GM18517 (cell line): ENCODE results near the gene RAB40AL.
A peak's percentile ranks its signal among the peaks of the same experiment; 100 is the strongest.
"Not testable (repeated sequence)": the region's sequence is repeated elsewhere in the genome, so short reads cannot be mapped to it uniquely, and the experiment has no call there.

Source experiments
- ATAC-seq: cut with Tn5 transposase; IDR thresholded peaks from one replicate; pipeline ENCODE4 v1.9.1; 2021; ENCODE audit warnings: mild to moderate bottlenecking, moderate library complexity; ENCODE audit not compliant: unreplicated experiment

RAB40AL gene

DNA sequence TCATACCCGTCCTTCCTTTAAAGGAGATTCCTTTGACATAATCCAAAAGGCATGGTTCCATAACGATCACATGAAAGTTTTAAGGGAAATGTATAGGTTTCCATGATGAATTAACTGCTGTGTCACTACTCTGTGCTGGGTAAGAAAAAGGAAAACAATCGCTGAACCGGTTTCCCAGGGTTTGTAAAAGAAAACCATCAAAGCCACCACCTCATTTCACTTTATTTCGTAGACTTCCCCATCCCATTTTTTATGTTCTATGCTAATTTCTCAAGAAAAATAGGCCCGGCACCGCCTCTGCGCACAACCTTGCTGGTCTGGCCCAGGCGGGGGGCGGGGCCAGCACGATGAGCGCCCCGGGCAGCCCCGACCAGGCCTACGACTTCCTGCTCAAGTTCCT lies at the start of gene RAB40AL:
TSS of gene RAB40AL (plus strand) at position 301 of the 400 bp plus-strand sequence. CDS start at position 348, 47 bp downstream.
- ATAC-seq, result not testable (repeated sequence)

DNA sequence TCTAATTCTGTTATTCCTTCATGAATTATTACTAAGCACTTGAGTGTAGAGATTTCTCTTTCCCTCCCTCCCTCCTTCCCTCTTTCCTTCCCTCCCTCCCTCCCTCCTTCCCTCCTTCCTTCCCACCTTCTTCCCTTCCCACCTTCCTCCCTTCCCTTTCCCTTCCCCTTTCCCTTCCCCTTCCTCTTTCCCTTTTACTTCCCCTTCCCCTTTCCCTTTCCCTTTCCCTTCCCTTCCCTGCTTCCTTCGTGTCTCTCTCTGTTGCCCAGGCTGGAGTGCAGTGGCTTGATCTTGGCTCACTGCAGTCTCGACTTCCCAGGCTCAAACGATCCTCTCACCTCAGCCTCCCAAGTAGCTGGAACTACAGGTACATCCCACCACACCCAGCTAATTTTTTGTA lies 49.4 kb upstream of the RAB40AL start:
- ATAC-seq, result no peak

- no peak for ATAC-seq
Measured at GRCh38 chrX:102892103-102892502, 45.0 kb upstream of the RAB40AL start.

GRCh38 chrX:102899940-102900916 lies 36.8 kb upstream of the RAB40AL start:
- ATAC-seq, result peak; percentile 74

- ATAC-seq, result no peak
Measured at GRCh38 chrX:102902355-102902754, 34.7 kb upstream of the RAB40AL start.

DNA sequence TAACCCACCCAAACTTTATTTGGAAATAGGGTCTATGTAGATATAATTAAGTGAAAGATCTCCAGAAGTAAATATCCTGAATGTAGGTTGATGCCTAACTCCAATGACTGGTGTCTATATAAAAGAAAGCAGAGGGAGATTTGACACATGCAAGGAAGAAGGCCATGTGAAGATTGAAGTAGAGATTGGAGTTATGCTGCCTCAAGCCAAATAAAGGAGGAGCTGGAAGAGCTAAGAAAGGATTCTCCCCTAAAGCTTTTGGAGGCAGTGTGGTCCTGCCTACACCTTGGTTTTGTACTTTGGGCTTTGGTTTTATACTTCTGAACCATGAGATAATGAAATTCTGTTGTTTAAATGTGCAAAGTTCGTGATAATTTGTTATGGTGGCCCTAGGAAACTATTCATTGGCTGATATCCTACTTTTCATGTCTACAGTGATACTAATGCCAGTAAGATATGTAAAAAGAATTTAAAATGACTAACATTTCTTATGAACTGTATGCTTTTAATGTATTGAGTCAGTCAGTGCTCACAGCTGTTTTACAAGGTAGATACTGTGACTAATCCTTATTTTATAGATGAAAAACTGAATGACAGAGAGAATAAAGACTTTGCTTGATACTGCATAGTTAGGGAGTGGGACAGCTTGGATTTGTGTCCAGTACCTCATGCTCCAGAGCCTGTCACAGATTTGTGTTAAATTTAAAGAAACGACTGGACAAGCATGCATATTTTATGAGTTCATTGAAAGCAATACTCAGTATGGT lies 5.9 kb upstream of the RAB40AL start:
- ATAC-seq, result no peak

DNA sequence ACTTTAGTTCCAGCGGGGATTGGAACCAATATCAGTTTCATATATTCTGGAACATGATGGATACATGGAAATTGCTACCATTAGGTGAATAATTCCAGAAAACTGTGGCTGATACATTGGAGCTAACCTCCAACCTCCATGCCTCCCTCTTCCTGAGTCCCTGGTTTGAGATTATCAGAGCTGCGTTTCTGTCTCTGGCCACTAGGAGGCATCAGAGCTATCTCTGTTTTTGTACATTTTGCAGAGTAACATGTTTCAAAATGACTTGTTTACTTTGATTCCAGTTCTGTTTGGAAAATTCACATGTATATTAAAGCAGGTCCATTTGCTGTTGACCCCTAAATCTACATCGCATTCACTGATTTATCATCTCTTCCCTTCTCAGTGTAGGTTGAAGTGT lies 2.4 kb upstream of the RAB40AL start:
- no peak for ATAC-seq

DNA sequence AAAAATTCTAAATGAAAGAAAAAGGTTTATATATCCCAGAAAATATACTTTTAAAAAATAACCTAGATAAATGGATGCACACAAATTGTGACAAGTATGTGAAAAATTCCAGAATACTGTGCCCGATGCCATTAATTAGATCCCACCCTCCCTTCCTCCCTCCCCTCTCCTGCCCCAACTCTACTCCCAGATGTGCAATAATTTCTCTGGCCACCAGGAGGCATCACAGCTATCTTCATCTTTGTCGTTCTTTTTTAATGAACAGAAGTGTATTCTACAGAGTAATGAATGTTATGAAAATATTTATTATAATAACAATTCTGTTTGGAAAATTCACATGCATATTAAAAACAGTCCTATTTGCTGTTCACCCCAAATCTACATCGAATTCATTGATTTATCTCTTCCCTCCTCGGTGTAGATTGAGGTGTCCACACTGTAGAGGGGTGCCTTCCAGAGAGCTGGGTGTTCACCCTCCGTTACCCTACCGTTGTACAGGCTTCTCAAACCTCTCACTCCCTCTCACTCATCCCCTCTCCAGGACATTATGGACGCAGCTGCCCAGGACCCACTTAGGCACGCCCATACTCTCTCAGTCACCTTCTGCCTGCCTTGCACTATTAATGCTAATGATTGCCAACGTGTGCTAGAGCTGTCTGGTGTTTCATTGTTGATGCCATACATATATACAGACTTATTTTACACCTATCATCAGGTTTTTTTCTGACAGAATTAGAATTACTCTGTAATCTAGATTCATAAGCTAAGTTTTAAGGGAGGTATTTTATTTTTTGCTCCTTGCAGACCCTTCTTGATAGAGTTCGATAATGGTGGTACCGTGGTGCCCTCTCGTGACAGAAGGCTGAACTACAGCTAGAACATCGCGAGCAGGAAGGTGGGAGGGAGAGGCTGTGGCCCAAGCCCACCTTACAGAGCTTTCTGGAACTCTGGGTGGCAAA lies 14.1 kb downstream of the RAB40AL start:
- no peak for ATAC-seq

GRCh38 chrX:102957751-102958150 lies 20.7 kb downstream of the RAB40AL start:
- no peak for ATAC-seq

DNA sequence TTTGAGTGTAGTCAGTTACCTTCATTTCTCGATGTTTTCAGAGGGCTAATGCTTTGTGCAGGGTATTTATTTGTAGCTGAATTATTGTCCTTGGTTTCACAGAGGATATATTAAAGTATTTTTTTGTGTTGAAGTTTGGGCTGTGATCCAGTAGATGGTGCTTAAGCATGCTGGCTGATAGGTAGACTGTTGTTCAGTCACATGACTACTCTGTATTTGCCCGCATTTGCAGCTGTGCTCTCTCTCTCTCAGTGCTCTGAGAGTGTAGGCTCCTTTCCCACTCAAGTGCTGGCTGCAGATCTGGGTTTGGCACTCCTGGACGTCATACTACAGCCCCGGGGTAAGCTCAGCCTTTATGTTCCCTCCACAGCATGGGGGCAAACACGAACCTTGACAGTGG lies 21.7 kb downstream of the RAB40AL start:
- no peak for ATAC-seq

GRCh38 chrX:102959471-102959870 lies 22.4 kb downstream of the RAB40AL start:
- ATAC-seq, result no peak

- no peak for ATAC-seq
Measured at GRCh38 chrX:102963955-102964354, 26.9 kb downstream of the RAB40AL start.

- ATAC-seq, result no peak
Measured at GRCh38 chrX:102964940-102965339, 27.9 kb downstream of the RAB40AL start.

DNA sequence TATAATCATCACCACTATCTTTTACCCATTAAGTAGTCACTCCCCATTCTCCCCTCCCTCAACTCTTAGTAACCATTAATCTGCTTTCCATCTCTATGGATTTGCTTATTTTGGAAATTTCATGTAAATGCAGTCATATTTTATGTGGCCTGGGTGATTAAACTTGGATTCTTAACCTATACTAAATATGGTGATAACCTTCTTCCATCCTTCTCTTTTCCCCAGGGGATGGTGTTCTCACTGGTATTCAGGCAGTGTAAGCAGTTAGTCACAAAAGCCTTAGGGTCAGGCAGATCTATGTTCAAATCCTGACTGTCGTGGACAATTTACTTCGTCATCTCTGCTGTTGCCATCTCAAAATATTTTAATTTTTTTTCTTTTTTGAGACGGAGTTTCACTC lies 29.6 kb downstream of the RAB40AL start:
- ATAC-seq, result no peak

- no peak for ATAC-seq
Measured at GRCh38 chrX:102968216-102968615, 31.1 kb downstream of the RAB40AL start.

GRCh38 chrX:102971536-102971935 lies 34.5 kb downstream of the RAB40AL start:
- not testable (repeated sequence) for ATAC-seq

DNA sequence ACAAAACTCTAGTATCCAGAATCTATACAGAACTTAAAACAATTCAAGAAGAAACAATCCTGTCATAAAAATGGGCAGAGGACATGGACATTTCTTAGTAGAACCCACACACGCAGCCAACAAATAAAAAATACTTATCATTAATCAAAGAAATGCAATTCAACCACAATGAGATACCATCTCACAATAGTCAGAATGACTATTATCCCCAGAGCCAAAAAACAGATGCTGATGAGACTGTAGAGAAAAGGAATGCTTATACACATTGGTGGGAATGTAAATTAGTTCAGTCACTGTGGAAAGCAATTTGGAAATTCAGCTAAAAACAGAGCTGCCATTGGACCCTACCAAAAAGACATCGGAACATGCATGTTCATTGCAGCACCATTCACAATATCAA lies 37.9 kb downstream of the RAB40AL start:
- no peak for ATAC-seq

- ATAC-seq, result no peak
Measured at GRCh38 chrX:102976286-102976685, 39.2 kb downstream of the RAB40AL start.

DNA sequence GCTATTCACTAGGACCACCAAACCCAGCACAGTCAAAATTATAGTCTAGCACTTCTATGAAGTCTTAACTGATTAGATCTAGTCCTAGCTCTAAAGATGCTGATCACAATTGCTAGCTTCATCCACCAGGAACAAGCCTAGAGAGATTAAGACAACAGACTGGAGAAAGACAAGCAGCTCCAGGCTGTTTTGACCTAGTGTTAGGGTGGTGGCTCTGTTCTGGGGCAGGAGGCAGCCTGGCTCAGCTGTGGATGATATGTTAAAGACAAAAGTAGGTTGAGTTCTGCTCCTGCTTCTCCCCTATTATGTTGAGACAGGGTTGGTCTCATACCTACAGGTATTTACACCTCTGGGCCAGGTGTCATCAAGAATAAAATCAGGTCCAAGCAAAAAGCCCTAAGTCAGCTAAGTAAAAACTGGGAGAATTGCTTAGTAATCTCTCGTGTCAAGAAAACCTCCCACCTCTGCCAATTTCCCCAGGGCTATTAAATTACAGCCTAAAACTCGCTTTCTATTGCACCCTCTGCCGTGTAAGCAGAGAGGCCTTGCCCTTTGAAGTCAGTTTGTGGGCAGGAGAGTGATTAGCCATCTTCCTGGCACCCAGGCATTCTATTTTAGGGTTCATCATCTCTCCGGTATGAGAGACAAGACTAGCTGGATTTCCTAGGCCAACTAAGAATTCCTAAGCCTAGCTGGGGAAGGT lies 39.9 kb downstream of the RAB40AL start:
- no peak for ATAC-seq

DNA sequence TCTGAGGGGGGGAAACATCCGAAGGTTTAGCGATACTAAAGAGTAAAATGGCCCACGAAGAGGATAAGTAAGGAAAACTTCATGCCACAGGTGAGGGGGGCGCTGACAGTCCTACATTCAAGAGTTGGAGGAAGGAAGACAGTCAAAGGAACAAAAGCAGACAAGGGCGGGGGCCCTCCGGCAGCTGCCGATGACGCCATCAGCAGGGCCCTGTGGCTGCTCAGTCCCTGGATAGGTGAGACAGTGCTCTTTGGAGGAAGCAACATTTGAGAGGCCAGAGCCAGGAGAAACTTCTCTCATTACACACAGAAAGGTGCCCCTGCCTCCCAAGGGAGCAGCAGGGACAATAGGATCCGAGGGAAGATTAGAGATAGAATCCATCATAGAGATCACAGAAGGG lies 41.5 kb downstream of the RAB40AL start:
- ATAC-seq, result no peak
